ENCODE data around the gene ACTR6.

DNA sequence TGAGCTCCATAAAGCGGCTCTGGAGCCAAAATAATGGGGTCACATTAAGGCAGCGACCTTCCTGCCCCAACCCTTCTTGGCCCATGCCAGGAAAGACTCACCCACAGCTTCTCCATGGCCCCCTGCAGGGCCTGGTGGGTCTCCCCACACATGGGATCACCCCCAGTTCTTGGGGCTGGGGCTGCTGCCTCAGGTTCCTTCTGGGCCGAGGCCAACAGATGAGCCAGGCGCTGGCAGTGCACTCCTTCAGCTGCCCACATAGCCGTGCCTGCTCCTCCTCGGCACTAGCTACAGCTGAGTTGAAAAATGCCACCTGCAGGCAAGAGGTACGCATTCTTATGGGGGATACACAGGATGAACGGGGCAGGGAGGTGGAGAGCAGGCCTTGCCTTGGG, 43.2 kb upstream of the ACTR6 start:
- TF ChIP-seq CTCF (conservative IDR thresholded peaks at IDR 0.05): no peak
- TF ChIP-seq EZH2 (IDR thresholded peaks at IDR 0.05; ENCODE audit: low read depth): no peak
